ENCODE data around the gene PPP1R9B. TPM values are rescaled to one million over a fixed set of nuclear protein-coding genes. Genes with fewer than 3 reads are reported as not detected.

PPP1R9B gene
- total RNA-seq, 1 donor from 2014 or later = 16.6 TPM

DNA sequence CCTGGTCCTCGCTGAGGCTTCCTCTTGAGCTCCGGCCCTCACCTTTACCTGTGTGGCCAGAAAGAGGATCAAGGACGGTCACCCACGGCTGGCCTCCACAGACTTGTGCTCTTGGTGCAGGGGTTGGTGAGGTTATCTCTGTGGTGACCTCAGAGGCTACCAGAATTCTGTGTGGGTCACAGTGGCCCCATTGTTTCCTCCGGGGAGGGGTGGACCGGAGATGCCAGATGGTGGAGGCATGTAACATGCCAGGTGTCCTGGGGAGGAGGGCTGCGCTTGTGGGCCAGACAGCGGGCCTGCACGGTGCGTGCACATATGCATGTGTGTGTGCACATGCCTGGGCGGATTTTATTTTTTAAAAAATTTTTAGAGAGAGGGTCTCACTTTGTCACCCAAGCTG lies 21.7 kb upstream of the PPP1R9B start:
- no peak for DNase-seq (ENCODE audit: low read depth)
- Histone ChIP-seq H3K27me3 (ENCODE audit: control insufficient read depth, insufficient read depth, low read length) (no peaks in the 10 kb centered on the region), H3K36me3 (ENCODE audit: control insufficient read depth, insufficient read depth, low read length) (no peaks in the 10 kb centered on the region), H3K4me3 (ENCODE audit: low read depth, low read length) (no peak overlapping the region)
- no peak for FAIRE-seq
- TF ChIP-seq, protein P1, sequence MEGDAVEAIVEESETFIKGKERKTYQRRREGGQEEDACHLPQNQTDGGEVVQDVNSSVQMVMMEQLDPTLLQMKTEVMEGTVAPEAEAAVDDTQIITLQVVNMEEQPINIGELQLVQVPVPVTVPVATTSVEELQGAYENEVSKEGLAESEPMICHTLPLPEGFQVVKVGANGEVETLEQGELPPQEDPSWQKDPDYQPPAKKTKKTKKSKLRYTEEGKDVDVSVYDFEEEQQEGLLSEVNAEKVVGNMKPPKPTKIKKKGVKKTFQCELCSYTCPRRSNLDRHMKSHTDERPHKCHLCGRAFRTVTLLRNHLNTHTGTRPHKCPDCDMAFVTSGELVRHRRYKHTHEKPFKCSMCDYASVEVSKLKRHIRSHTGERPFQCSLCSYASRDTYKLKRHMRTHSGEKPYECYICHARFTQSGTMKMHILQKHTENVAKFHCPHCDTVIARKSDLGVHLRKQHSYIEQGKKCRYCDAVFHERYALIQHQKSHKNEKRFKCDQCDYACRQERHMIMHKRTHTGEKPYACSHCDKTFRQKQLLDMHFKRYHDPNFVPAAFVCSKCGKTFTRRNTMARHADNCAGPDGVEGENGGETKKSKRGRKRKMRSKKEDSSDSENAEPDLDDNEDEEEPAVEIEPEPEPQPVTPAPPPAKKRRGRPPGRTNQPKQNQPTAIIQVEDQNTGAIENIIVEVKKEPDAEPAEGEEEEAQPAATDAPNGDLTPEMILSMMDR (IDR thresholded peaks at IDR 0.05; ENCODE audit: insufficient read depth, low read length, severe bottlenecking) = no peak

DNA sequence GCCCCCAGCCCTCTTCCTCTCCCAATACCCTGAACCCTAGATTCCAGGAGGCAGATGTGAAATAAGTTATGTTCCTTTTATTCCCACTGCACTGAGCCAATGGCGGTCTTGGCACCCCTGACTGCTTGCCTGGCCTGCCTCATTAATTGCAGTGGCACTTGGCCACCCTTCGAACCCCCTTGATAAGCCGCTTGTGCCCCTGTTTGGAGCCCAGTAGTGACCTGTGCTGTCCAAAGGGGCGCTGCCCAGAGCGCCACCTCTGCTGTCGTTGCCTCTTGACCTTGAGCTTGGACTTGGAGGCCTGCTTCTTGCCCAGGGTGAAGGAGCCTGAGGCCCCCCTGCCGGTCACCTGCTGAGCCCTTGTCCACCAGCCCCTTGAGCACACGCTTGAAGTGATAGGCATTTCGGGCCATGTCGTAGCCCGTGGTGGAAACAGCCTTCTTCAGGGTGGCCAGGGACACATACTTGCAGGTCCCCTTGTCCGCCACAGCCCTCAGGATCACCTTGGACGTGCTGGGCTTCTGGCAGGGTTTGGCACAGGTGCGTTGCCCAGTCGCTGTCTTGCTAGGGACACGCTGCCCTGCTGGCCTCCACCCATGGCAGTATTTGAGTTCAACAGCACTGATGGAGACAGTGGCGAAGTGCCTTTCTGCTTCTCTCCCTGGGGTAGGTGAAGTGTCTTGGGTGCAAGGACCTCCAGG lies 21.0 kb upstream of the PPP1R9B start:
- TF ChIP-seq, protein P1 (IDR thresholded peaks at IDR 0.05; ENCODE audit: insufficient read depth, low read length, severe bottlenecking) = no peak
- Histone ChIP-seq H3K36me3 (ENCODE audit: control insufficient read depth, insufficient read depth, low read length) (no peaks in the 10 kb centered on the region), H3K4me3 (ENCODE audit: low read depth, low read length) (no peak overlapping the region), H3K27me3 (ENCODE audit: control insufficient read depth, insufficient read depth, low read length) (no peaks in the 10 kb centered on the region)
- DNase-seq (ENCODE audit: low read depth) (no peak), FAIRE-seq (no peak)

GRCh38 chr17:50170662-50171370 lies 20.3 kb upstream of the PPP1R9B start:
- H3K36me3 ChIP-seq (ENCODE audit: control insufficient read depth, insufficient read depth, low read length) = no peaks in the 10 kb centered on the region
- H3K4me3 ChIP-seq (ENCODE audit: low read depth, low read length) = no peak overlapping the region
- no peaks in the 10 kb centered on the region for H3K27me3 ChIP-seq (ENCODE audit: control insufficient read depth, insufficient read depth, low read length)
- DNase-seq (ENCODE audit: low read depth) (peak; percentile 78), FAIRE-seq (peak; percentile 13)
- TF ChIP-seq, protein P1 (IDR thresholded peaks at IDR 0.05; ENCODE audit: insufficient read depth, low read length, severe bottlenecking) = no peak

GRCh38 chr17:50169881-50170459 lies 19.5 kb upstream of the PPP1R9B start:
- no peak overlapping the region for H3K4me3 ChIP-seq (ENCODE audit: low read depth, low read length)
- TF ChIP-seq, protein P1 (IDR thresholded peaks at IDR 0.05; ENCODE audit: insufficient read depth, low read length, severe bottlenecking) = no peak
- H3K27me3 ChIP-seq (ENCODE audit: control insufficient read depth, insufficient read depth, low read length) = no peaks in the 10 kb centered on the region
- no peak for DNase-seq (ENCODE audit: low read depth)
- no peaks in the 10 kb centered on the region for H3K36me3 ChIP-seq (ENCODE audit: control insufficient read depth, insufficient read depth, low read length)
- no peak for FAIRE-seq

- H3K4me3 ChIP-seq (ENCODE audit: low read depth, low read length) = no peak overlapping the region
- no peak for FAIRE-seq
- H3K36me3 ChIP-seq (ENCODE audit: control insufficient read depth, insufficient read depth, low read length) = no peaks in the 10 kb centered on the region
- peak; percentile 50 for DNase-seq (ENCODE audit: low read depth)
- H3K27me3 ChIP-seq (ENCODE audit: control insufficient read depth, insufficient read depth, low read length) = no peaks in the 10 kb centered on the region
- TF ChIP-seq, protein P1 (IDR thresholded peaks at IDR 0.05; ENCODE audit: insufficient read depth, low read length, severe bottlenecking) = peak; percentile 92
These were observed 18.8 kb upstream of the PPP1R9B start for GRCh38 chr17:50169121-50169764.

Measured in bronchial epithelial cell (primary cell).